ENCODE results near the gene NLK. TPM values are rescaled to one million over a fixed set of nuclear protein-coding genes. Genes with fewer than 3 reads are reported as not detected.

The NLK gene
- total and polyA plus RNA-seq, 10 of the 15 experiments (the other 5 are each of a cell fraction or from before 2014, with no cell fraction given): 5.0 to 22.9 (median 15.0) TPM

- TF ChIP-seq ZBTB40 (IDR thresholded peaks at IDR 0.05; ENCODE audit: borderline replicate concordance) (peak; percentile 93), IRF5 (IDR thresholded peaks at IDR 0.05; ENCODE audit: borderline replicate concordance) (no peak), JUNB (IDR thresholded peaks at IDR 0.05) (no peak), EED (IDR thresholded peaks at IDR 0.05; ENCODE audit: low read depth) (no peak), ZZZ3 (IDR thresholded peaks at IDR 0.05; ENCODE audit: control insufficient read depth, insufficient read length, low read depth) (no peak), ETV6 (conservative IDR thresholded peaks at IDR 0.05 in 1 of 2, IDR thresholded peaks at IDR 0.05 in 1 of 2; ENCODE audit: borderline replicate concordance in 1 of 2, low read depth in 1 of 2) (no peak), CHD1 (IDR thresholded peaks at IDR 0.05; ENCODE audit: low read depth, low read length) (no peak), NR2C1 (IDR thresholded peaks at IDR 0.05) (no peak), SREBF1 (IDR thresholded peaks at IDR 0.05; ENCODE audit: low read length) (peak; percentile 61; the same call in 1 of the 2 replicates), PAX5 (IDR thresholded peaks at IDR 0.05; ENCODE audit: borderline replicate concordance, low read depth, low read length) (no peak), BCL11A (IDR thresholded peaks at IDR 0.05; ENCODE audit: low read depth, low read length) (no peak), MYB (IDR thresholded peaks at IDR 0.05; ENCODE audit: borderline replicate concordance, low read depth, low read length) (no peak), WRNIP1 (IDR thresholded peaks at IDR 0.05; ENCODE audit: borderline replicate concordance, low read depth, low read length) (no peak), E2F4 (IDR thresholded peaks at IDR 0.05; ENCODE audit: low read depth, low read length) (no peak), SPI1 (IDR thresholded peaks at IDR 0.05; ENCODE audit: borderline replicate concordance, insufficient read depth, low read depth, low read length) (no peak)
- TF ChIP-seq, protein P1, sequence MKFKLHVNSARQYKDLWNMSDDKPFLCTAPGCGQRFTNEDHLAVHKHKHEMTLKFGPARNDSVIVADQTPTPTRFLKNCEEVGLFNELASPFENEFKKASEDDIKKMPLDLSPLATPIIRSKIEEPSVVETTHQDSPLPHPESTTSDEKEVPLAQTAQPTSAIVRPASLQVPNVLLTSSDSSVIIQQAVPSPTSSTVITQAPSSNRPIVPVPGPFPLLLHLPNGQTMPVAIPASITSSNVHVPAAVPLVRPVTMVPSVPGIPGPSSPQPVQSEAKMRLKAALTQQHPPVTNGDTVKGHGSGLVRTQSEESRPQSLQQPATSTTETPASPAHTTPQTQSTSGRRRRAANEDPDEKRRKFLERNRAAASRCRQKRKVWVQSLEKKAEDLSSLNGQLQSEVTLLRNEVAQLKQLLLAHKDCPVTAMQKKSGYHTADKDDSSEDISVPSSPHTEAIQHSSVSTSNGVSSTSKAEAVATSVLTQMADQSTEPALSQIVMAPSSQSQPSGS (IDR thresholded peaks at IDR 0.05; ENCODE audit: low read length): no peak
- TF ChIP-seq, protein P2, sequence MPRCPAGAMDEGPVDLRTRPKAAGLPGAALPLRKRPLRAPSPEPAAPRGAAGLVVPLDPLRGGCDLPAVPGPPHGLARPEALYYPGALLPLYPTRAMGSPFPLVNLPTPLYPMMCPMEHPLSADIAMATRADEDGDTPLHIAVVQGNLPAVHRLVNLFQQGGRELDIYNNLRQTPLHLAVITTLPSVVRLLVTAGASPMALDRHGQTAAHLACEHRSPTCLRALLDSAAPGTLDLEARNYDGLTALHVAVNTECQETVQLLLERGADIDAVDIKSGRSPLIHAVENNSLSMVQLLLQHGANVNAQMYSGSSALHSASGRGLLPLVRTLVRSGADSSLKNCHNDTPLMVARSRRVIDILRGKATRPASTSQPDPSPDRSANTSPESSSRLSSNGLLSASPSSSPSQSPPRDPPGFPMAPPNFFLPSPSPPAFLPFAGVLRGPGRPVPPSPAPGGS (IDR thresholded peaks at IDR 0.05; ENCODE audit: borderline replicate concordance, insufficient read depth, low read depth, low read length, poor library complexity, severe bottlenecking): no peak
- TF ChIP-seq, protein P3, sequence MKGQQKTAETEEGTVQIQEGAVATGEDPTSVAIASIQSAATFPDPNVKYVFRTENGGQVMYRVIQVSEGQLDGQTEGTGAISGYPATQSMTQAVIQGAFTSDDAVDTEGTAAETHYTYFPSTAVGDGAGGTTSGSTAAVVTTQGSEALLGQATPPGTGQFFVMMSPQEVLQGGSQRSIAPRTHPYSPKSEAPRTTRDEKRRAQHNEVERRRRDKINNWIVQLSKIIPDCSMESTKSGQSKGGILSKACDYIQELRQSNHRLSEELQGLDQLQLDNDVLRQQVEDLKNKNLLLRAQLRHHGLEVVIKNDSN (IDR thresholded peaks at IDR 0.05; ENCODE audit: borderline replicate concordance, extremely low read length, insufficient read depth, low read depth, low read length): no peak
These were observed 1.2 kb upstream of the NLK start (continued) for GRCh38 chr17:28041068-28041843.

Measured in GM12878 (cell line).